H9 (cell line): ENCODE results near the gene GRID2IP. TPM values are rescaled to one million over a fixed set of nuclear protein-coding genes. Genes with fewer than 3 reads are reported as not detected.
"Not testable (repeated sequence)": the region's sequence is repeated elsewhere in the genome, so short reads cannot be mapped to it uniquely, and the experiment has no call there.

Experiments used
- DNase-seq: peaks from one replicate; pipeline ENCODE4 v3.0.0-alpha.2; 2017
- H2AFZ ChIP-seq: one replicate; pipeline ENCODE4 v1.6.1; 2013; ENCODE audit warnings: mild to moderate bottlenecking, low read length, control low read depth, moderate library complexity
- H2AK5ac ChIP-seq: 2 replicates; pipeline ENCODE4 v1.6.1; 2013; ENCODE audit warnings: low read length, control low read depth, mixed read lengths; ENCODE audit not compliant: insufficient read length
- H2BK120ac ChIP-seq: one replicate; pipeline ENCODE4 v1.6.1; 2013; ENCODE audit warnings: low read depth, mild to moderate bottlenecking, low read length, control low read depth, inconsistent platforms; ENCODE audit not compliant: poor library complexity, severe bottlenecking
- H2BK12ac ChIP-seq: 2 replicates; pipeline ENCODE4 v1.6.1; 2013; ENCODE audit warnings: low read length, control low read depth, mixed read lengths, low read depth; ENCODE audit not compliant: insufficient read length
- H2BK15ac ChIP-seq: 2 replicates; pipeline ENCODE4 v1.6.1; 2013; ENCODE audit warnings: low read depth, low read length, control low read depth
- H2BK20ac ChIP-seq: one replicate; pipeline ENCODE4 v1.6.1; 2013; ENCODE audit warnings: low read depth, mild to moderate bottlenecking, low read length, control low read depth, inconsistent platforms; ENCODE audit not compliant: poor library complexity, severe bottlenecking
- H2BK5ac ChIP-seq: 2 replicates; pipeline ENCODE4 v1.6.1; 2013; ENCODE audit warnings: low read length, control low read depth, mixed read lengths; ENCODE audit not compliant: insufficient read length
- H3K14ac ChIP-seq: 2 replicates; pipeline ENCODE4 v1.6.1; 2013; ENCODE audit warnings: low read length, control low read depth; ENCODE audit not compliant: insufficient read depth
- H3K18ac ChIP-seq: 2 replicates; pipeline ENCODE4 v1.6.1; 2013; ENCODE audit warnings: low read depth, mild to moderate bottlenecking, mixed read lengths, low read length, control low read depth; ENCODE audit not compliant: insufficient read length
- H3K23ac ChIP-seq: 2 replicates; pipeline ENCODE4 v1.6.1; 2013; ENCODE audit warnings: low read length, control low read depth, mixed read lengths, low read depth; ENCODE audit not compliant: insufficient read length
- H3K23me2 ChIP-seq: 2 replicates; pipeline ENCODE4 v1.6.1; 2013; ENCODE audit warnings: low read depth, mild to moderate bottlenecking, mixed read lengths, low read length, control low read depth; ENCODE audit not compliant: insufficient read length, poor library complexity, severe bottlenecking
- H3K27ac ChIP-seq: 2 replicates; pipeline ENCODE4 v1.5.1; 2013; ENCODE audit warnings: low read length, control low read depth, mixed read lengths, low read depth; ENCODE audit not compliant: insufficient read length
- H3K27me3 ChIP-seq: 2 replicates; pipeline ENCODE4 v1.6.1; 2013; ENCODE audit warnings: low read length, control low read depth, inconsistent platforms; ENCODE audit not compliant: insufficient read depth
- H3K4ac ChIP-seq: 2 replicates; pipeline ENCODE4 v1.6.1; 2013; ENCODE audit warnings: low read depth, mild to moderate bottlenecking, control low read depth, inconsistent platforms, low read length, moderate library complexity
- H3K4me1 ChIP-seq: 2 replicates; pipeline ENCODE4 v1.6.1; 2013; ENCODE audit warnings: low read length, control low read depth, inconsistent platforms; ENCODE audit not compliant: insufficient read depth
- H3K4me2 ChIP-seq: 2 replicates; pipeline ENCODE4 v1.6.1; 2013; ENCODE audit warnings: low read length, control low read depth, mixed read lengths; ENCODE audit not compliant: insufficient read length, insufficient read depth
- H3K56ac ChIP-seq: 2 replicates; pipeline ENCODE4 v1.6.1; 2013; ENCODE audit warnings: low read depth, mild to moderate bottlenecking, mixed read lengths, low read length, control low read depth; ENCODE audit not compliant: insufficient read length
- H3K79me1 ChIP-seq: 2 replicates; pipeline ENCODE4 v1.6.1; 2013; ENCODE audit warnings: low read depth, mild to moderate bottlenecking, moderate library complexity, low read length, control low read depth, inconsistent platforms; ENCODE audit not compliant: insufficient read depth, poor library complexity, severe bottlenecking
- H3K79me2 ChIP-seq: 2 replicates; pipeline ENCODE4 v1.6.1; 2013; ENCODE audit warnings: low read length, control low read depth, inconsistent platforms; ENCODE audit not compliant: insufficient read depth
- H3K9ac ChIP-seq: 2 replicates; pipeline ENCODE4 v1.6.1; 2013; ENCODE audit warnings: low read length, control low read depth, mixed read lengths; ENCODE audit not compliant: insufficient read length; ENCODE audit errors: extremely low read depth
- H3K9me3 ChIP-seq: one replicate; pipeline ENCODE4 v1.6.1; 2013; ENCODE audit warnings: low read depth, low read length, inconsistent platforms; ENCODE audit not compliant: control insufficient read depth
- H3T11ph ChIP-seq: one replicate; pipeline ENCODE4 v1.6.1; 2013; ENCODE audit warnings: mild to moderate bottlenecking, low read length, control low read depth, inconsistent platforms
- H4K20me1 ChIP-seq: one replicate; pipeline ENCODE4 v1.6.1; 2013; ENCODE audit not compliant: control insufficient read depth, insufficient read length, insufficient read depth
- H4K5ac ChIP-seq: 2 replicates; pipeline ENCODE4 v1.6.1; 2013; ENCODE audit warnings: low read depth, mild to moderate bottlenecking, mixed read lengths, low read length, control low read depth; ENCODE audit not compliant: insufficient read length
- H4K8ac ChIP-seq: replicated peaks from 2 replicates; pipeline ENCODE4 v1.6.1; 2013; ENCODE audit warnings: low read length, control low read depth, mixed read lengths, low read depth; ENCODE audit not compliant: insufficient read length
- H4K91ac ChIP-seq: 2 replicates; pipeline ENCODE4 v1.6.1; 2013; ENCODE audit warnings: low read depth, mild to moderate bottlenecking, moderate library complexity, mixed read lengths, low read length, control low read depth; ENCODE audit not compliant: insufficient read length
- H3K27ac Mint-ChIP-seq, 3 experiments: 2 replicates in 2 of 3; 3 replicates in 1 of 3; pipeline ENCODE4 v1.8.0; 2020 to 2021; ENCODE audit warnings: mixed read lengths in 3 of 3, mild to moderate bottlenecking in 1 of 3, moderate library complexity in 1 of 3
- H3K27me3 Mint-ChIP-seq: 2 replicates; pipeline ENCODE4 v1.8.0; 2021; ENCODE audit warnings: low read depth, mild to moderate bottlenecking, moderate library complexity, mixed read lengths
- H3K36me3 Mint-ChIP-seq, 3 experiments: 2 replicates in 2 of 3; 3 replicates in 1 of 3; pipeline ENCODE4 v1.8.0; 2020 to 2021; ENCODE audit warnings: low read depth in 3 of 3, mixed read lengths in 3 of 3; ENCODE audit not compliant: insufficient read depth in 1 of 3
- H3K4me1 Mint-ChIP-seq, 2 experiments: 2 replicates each; pipeline ENCODE4 v1.8.0; 2020; ENCODE audit warnings: mixed read lengths in 2 of 2
- H3K4me3 Mint-ChIP-seq, 2 experiments: 2 replicates in 1 of 2; 3 replicates in 1 of 2; pipeline ENCODE4 v1.8.0; 2020 to 2021; ENCODE audit warnings: mild to moderate bottlenecking in 2 of 2, mixed read lengths in 2 of 2, moderate library complexity in 1 of 2
- H3K9me3 Mint-ChIP-seq, 2 experiments: 2 replicates in 1 of 2; 3 replicates in 1 of 2; pipeline ENCODE4 v1.8.0; 2020; ENCODE audit warnings: mild to moderate bottlenecking in 2 of 2, mixed read lengths in 2 of 2, moderate library complexity in 1 of 2
- WGBS: extraction: QIAGEN DNeasy Blood & Tissue Kit; methylation state at CpG from one replicate; pipeline ENCODE4 v1.1.7; 2013; ENCODE audit warnings: missing lambda C conversion rate, low lambda C conversion rate, mixed read lengths; ENCODE audit not compliant: insufficient read length; ENCODE audit errors: extremely low coverage; 5-methylcytosine and 5-hydroxymethylcytosine counted together
- total RNA-seq: library from RNA; stranded (reverse); gene quantifications from 2 replicates; pipeline ENCODE4 v1.2.1, GENCODE V29; 2021
- TF ChIP-seq, protein P1 (sequence below): fragments of 200-600 bp; sonication (generic); conservative IDR thresholded peaks from 3 replicates; pipeline ENCODE4 v1.8.0; 2021; ENCODE audit warnings: antibody characterized with exemption, mild to moderate bottlenecking

GRID2IP gene
- total RNA-seq, 1 experiment from 2014 or later: 1.7 TPM

- Mint-ChIP-seq H3K4me1 (peaks cover 9 to 10% of the 10 kb centered on the region in 2 experiments), H3K27me3 (no peaks in the 10 kb centered on the region), H3K9me3 (no peaks in the 10 kb centered on the region), H3K27ac (peak overlapping the region in 1 of 3 experiments; percentile 75; a peak in 2 of 7 replicates), H3K36me3 (peaks cover 24 to 73% (median 62%) of the 10 kb centered on the region in 3 experiments), H3K4me3 (peak overlapping the region; percentile 5 to 62; a peak in 2 of 5 replicates)
- no peak overlapping the region for H3K4me2 ChIP-seq
- H3K9ac ChIP-seq: no peak overlapping the region
- H2BK120ac ChIP-seq: no peak overlapping the region
- DNase-seq: no peak
- H3K9me3 ChIP-seq: no peaks in the 10 kb centered on the region
- no peak overlapping the region for H2BK12ac ChIP-seq
- H3T11ph ChIP-seq: no peak overlapping the region
- no CpG with 5 or more reads among the region's 9 CpGs for WGBS
- H3K79me1 ChIP-seq: no peaks in the 10 kb centered on the region
- no peak overlapping the region for H2BK20ac ChIP-seq
- H4K91ac ChIP-seq: no peak overlapping the region
- H4K5ac ChIP-seq: no peak overlapping the region
- H3K27ac ChIP-seq: no peak overlapping the region
- H3K4me1 ChIP-seq: no peaks in the 10 kb centered on the region
- no peak overlapping the region for H2AFZ ChIP-seq
- TF ChIP-seq, protein P1, sequence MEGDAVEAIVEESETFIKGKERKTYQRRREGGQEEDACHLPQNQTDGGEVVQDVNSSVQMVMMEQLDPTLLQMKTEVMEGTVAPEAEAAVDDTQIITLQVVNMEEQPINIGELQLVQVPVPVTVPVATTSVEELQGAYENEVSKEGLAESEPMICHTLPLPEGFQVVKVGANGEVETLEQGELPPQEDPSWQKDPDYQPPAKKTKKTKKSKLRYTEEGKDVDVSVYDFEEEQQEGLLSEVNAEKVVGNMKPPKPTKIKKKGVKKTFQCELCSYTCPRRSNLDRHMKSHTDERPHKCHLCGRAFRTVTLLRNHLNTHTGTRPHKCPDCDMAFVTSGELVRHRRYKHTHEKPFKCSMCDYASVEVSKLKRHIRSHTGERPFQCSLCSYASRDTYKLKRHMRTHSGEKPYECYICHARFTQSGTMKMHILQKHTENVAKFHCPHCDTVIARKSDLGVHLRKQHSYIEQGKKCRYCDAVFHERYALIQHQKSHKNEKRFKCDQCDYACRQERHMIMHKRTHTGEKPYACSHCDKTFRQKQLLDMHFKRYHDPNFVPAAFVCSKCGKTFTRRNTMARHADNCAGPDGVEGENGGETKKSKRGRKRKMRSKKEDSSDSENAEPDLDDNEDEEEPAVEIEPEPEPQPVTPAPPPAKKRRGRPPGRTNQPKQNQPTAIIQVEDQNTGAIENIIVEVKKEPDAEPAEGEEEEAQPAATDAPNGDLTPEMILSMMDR: no peak
- H3K4ac ChIP-seq: no peak overlapping the region
- no peak overlapping the region for H2BK15ac ChIP-seq
- no peaks in the 10 kb centered on the region for H3K79me2 ChIP-seq
- no peak overlapping the region for H3K18ac ChIP-seq
- no peaks in the 10 kb centered on the region for H3K27me3 ChIP-seq
- no peaks in the 10 kb centered on the region for H4K20me1 ChIP-seq
- no peak overlapping the region for H2BK5ac ChIP-seq
- H3K23me2 ChIP-seq: peaks cover 6% of the 10 kb centered on the region
- no peak overlapping the region for H2AK5ac ChIP-seq
- H3K23ac ChIP-seq: no peak overlapping the region
- H4K8ac ChIP-seq: no peak overlapping the region
- no peak overlapping the region for H3K14ac ChIP-seq
- no peak overlapping the region for H3K56ac ChIP-seq
Observed at GRCh38 chr7:6588566-6588965, 37.3 kb upstream of the GRID2IP start.

- not testable (repeated sequence) for H3K14ac ChIP-seq, H3K79me1 ChIP-seq, H3T11ph ChIP-seq, H4K5ac ChIP-seq, H3K79me2 ChIP-seq, H3K4me1 ChIP-seq, H3K27ac ChIP-seq, H3K23ac ChIP-seq, DNase-seq, H3K27me3 ChIP-seq, H4K20me1 ChIP-seq, H4K91ac ChIP-seq, H3K18ac ChIP-seq, H3K9me3 ChIP-seq, H2AFZ ChIP-seq, H2BK120ac ChIP-seq, H3K9me3 Mint-ChIP-seq, H2BK20ac ChIP-seq, H3K4me1 Mint-ChIP-seq, H3K27me3 Mint-ChIP-seq, H3K4me3 Mint-ChIP-seq, H2BK5ac ChIP-seq, H3K27ac Mint-ChIP-seq, H2BK15ac ChIP-seq, H3K4me2 ChIP-seq, H3K9ac ChIP-seq, H3K23me2 ChIP-seq, H2AK5ac ChIP-seq, H3K4ac ChIP-seq, H3K56ac ChIP-seq, H4K8ac ChIP-seq, H2BK12ac ChIP-seq
- peaks cover 25 to 77% (median 68%) of the 10 kb centered on the region in 3 experiments for H3K36me3 Mint-ChIP-seq
- no CpG with 5 or more reads among the region's 8 CpGs for WGBS
Observed at GRCh38 chr7:6585746-6586432, 34.6 kb upstream of the GRID2IP start.
